G401.6 (cell line): ENCODE measurements around the gene SMCHD1.

Experiments used
- FAIRE-seq: peaks from 2 replicates; lab custom pipeline; 2012; peaks lifted over from hg19 to GRCh38; lab: Jason Lieb, UNC

SMCHD1 gene

GRCh38 chr18:2853173-2853925 is 197.8 kb downstream of the SMCHD1 start:
- no peak for FAIRE-seq

GRCh38 chr18:2853926-2854664 is 198.6 kb downstream of the SMCHD1 start:
- no peak for FAIRE-seq
